ENCODE measurements around the gene PARK7. TPM values are rescaled to one million over a fixed set of nuclear protein-coding genes. Genes with fewer than 3 reads are reported as not detected.

Gene PARK7
- total RNA-seq, 4 donors from 2014 or later = 91.7 to 176 (median 166) TPM

DNA sequence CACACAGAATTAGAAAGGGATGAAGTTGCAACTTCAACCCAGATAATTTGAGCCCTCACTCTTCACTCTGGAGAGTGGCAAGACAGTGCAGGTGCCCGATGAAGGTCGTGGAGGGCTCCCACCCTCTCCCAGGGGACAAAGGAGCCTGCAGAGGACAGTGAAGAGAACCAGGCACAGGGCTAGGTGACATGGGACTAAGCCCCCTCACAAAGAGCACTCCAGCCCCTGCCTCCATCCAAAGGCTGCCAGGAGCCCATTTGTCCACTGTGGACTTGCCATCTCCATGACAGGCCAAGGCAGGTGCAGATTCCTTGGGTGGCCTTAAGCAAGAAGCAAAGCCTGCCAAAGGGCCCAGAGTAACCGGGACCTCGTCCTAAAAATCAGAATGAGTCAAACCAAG, 49.5 kb downstream of the PARK7 start:
- no peak overlapping the region for H3K27ac ChIP-seq
- no peak overlapping the region for H3K4me3 ChIP-seq
- no peak for DNase-seq
- peaks cover 0 to 8% of the 10 kb centered on the region in 2 donors for H3K4me1 ChIP-seq
- no peaks in the 10 kb centered on the region for H3K36me3 ChIP-seq
- H3K9me3 ChIP-seq = no peaks in the 10 kb centered on the region
- intact Hi-C loops (cut with DNase I; ENCODE audit: low total_unique reads) = no loop called here
- no peaks in the 10 kb centered on the region for H3K27me3 ChIP-seq
- no peak for TF ChIP-seq POLR2A (IDR thresholded peaks at IDR 0.05)
- TF ChIP-seq, protein P1, sequence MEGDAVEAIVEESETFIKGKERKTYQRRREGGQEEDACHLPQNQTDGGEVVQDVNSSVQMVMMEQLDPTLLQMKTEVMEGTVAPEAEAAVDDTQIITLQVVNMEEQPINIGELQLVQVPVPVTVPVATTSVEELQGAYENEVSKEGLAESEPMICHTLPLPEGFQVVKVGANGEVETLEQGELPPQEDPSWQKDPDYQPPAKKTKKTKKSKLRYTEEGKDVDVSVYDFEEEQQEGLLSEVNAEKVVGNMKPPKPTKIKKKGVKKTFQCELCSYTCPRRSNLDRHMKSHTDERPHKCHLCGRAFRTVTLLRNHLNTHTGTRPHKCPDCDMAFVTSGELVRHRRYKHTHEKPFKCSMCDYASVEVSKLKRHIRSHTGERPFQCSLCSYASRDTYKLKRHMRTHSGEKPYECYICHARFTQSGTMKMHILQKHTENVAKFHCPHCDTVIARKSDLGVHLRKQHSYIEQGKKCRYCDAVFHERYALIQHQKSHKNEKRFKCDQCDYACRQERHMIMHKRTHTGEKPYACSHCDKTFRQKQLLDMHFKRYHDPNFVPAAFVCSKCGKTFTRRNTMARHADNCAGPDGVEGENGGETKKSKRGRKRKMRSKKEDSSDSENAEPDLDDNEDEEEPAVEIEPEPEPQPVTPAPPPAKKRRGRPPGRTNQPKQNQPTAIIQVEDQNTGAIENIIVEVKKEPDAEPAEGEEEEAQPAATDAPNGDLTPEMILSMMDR (IDR thresholded peaks at IDR 0.05) = no peak

DNA sequence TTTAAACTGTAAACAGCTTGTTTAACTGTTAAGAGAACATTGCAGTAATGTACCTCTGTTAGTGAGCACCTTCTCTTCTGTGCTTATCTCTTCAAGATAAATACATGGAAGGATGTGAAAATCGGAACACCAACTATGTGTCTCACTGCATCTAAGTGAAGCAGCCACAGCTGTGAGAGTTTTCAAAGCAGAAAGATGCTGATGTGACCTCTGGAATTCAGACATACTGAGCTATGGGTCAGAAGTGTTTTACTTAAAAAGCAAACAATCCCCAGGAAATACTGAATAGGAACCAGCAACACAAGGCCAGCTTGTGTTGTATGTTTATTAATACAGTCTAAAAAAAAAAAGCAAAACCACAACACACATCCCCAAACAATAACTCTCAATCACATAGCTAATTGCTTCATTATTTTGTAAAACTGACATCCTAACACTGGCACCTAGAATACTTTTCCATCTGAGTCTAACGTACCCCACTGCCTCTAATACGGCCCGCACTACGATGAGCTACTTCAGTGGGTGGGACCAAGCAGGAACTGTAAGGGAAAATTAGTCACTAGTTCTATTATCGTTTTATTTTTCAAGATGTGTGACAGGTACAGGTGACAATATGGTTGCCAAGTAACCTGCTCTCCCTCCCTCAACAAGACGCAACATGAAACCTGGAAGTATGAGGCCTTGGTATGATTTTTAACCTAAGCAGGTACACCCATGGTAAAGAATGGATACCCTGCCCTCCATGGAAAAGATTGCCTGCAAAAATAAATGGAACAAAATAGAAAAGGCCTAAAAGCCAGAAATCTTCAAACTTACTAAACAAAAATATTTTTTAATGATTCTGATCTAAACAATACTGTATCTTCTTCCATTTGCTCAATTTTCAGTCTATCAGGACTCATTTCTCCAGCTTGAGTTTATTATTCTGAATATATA, 50.7 kb downstream of the PARK7 start:
- Histone ChIP-seq H3K27me3 (no peaks in the 10 kb centered on the region), H3K36me3 (no peaks in the 10 kb centered on the region), H3K27ac (no peak overlapping the region), H3K9me3 (no peaks in the 10 kb centered on the region), H3K4me1 (peaks cover 0 to 8% of the 10 kb centered on the region in 2 donors), H3K4me3 (no peak overlapping the region)
- DNase-seq = no peak
- intact Hi-C loops (cut with DNase I; ENCODE audit: low total_unique reads) = no loop called here
- TF ChIP-seq POLR2A (IDR thresholded peaks at IDR 0.05) = no peak
- TF ChIP-seq, protein P1 (IDR thresholded peaks at IDR 0.05) = no peak

DNA sequence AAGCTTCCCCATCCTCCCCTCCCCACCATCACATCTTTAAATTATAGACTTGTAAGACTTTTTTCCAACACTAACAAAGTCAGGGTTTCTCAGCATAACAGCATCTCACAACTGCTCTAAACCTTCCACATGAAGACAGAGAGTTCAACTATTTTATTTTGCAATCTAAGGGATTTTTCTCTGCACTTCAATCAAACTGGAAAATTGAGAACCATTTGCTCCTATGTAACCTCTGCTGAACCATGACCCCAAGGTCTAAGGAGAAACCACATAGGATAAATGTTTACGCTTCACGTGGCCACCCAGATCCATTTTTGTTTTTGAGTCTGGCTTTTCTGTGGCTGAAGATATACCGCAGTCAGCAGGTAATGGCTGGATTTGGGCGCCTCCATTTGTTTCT, 51.4 kb downstream of the PARK7 start:
- H3K4me1 ChIP-seq = peaks cover 0 to 8% of the 10 kb centered on the region in 2 donors
- intact Hi-C loops (cut with DNase I; ENCODE audit: low total_unique reads) = no loop called here
- DNase-seq = no peak
- no peaks in the 10 kb centered on the region for H3K36me3 ChIP-seq
- H3K27me3 ChIP-seq = no peaks in the 10 kb centered on the region
- no peak for TF ChIP-seq POLR2A (IDR thresholded peaks at IDR 0.05)
- TF ChIP-seq, protein P1 (IDR thresholded peaks at IDR 0.05) = no peak
- no peak overlapping the region for H3K4me3 ChIP-seq
- H3K9me3 ChIP-seq = no peaks in the 10 kb centered on the region
- no peak overlapping the region for H3K27ac ChIP-seq

DNA sequence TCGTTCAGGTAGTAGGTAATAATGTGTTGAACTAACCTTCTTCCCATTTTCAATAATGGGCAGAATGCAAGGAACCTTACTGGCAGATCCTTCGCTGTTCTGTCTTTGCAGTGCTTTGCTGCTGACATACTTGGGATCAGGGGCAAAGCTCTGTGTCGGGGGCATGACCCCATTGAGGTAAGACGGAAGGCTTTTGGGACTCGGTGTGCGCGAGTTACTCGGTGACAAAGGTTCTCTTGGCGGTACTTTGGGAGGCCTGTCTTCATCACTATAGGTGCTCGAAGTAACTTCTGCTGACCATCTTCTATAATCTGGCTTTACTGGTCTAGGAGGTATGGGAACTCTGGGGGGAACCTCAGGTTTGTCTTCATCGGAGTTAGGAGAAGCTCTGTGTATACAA, 51.9 kb downstream of the PARK7 start:
- Histone ChIP-seq H3K27me3 (no peaks in the 10 kb centered on the region), H3K27ac (no peak overlapping the region), H3K9me3 (no peaks in the 10 kb centered on the region), H3K4me1 (peaks cover 0 to 8% of the 10 kb centered on the region in 2 donors), H3K4me3 (no peak overlapping the region), H3K36me3 (no peaks in the 10 kb centered on the region)
- no peak for DNase-seq
- TF ChIP-seq POLR2A (IDR thresholded peaks at IDR 0.05) = no peak
- TF ChIP-seq, protein P1 (IDR thresholded peaks at IDR 0.05) = no peak
- intact Hi-C loops (cut with DNase I; ENCODE audit: low total_unique reads) = no loop called here

DNA sequence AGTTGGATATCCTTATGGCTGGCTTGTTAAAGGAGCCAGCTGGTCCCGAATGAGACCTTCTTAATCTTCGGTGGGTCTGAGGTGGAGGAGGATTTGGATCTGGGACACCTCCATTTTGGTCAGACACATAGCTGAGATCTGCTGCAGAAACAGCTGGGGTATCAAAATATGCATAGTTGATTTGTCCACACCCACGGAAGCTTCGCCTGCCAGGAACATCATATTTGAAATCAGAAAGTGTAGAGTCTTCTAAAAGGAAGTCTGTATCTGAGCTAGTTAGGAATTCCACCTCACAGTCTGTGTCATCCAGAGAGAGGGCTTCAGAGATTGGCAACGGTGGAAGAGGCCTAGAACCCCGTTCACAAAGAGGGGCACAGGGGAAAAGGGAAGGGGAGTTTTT, 52.3 kb downstream of the PARK7 start:
- intact Hi-C loops (cut with DNase I; ENCODE audit: low total_unique reads) = no loop called here
- H3K4me1 ChIP-seq = peaks cover 0 to 8% of the 10 kb centered on the region in 2 donors
- no peaks in the 10 kb centered on the region for H3K9me3 ChIP-seq
- no peak for TF ChIP-seq POLR2A (IDR thresholded peaks at IDR 0.05)
- TF ChIP-seq, protein P1 (IDR thresholded peaks at IDR 0.05) = no peak
- no peak overlapping the region for H3K27ac ChIP-seq
- H3K4me3 ChIP-seq = no peak overlapping the region
- H3K36me3 ChIP-seq = no peaks in the 10 kb centered on the region
- no peak for DNase-seq
- H3K27me3 ChIP-seq = no peaks in the 10 kb centered on the region

Data from uterus (tissue), 4 donors.